Gastrocnemius medialis (tissue), 4 donors: ENCODE results near the gene ENPP1. TPM values are rescaled to one million over a fixed set of nuclear protein-coding genes. Genes with fewer than 3 reads are reported as not detected.
"Not testable (repeated sequence)": the region's sequence is repeated elsewhere in the genome, so short reads cannot be mapped to it uniquely, and the experiment has no call there.

ENCODE experiments used
- ATAC-seq, 2 donors: fragments of 150-250 bp; one replicate each; pipeline ENCODE4 v1.9.1; 2016
- DNase-seq, 2 donors: peaks; one replicate each; pipeline ENCODE4 v3.0.0-alpha.2; 2019
- H3K27ac ChIP-seq, 4 donors: fragments of 200-600 bp; sonication (generic); 1 replicate in 1 of 4; 2 replicates in 3 of 4; pipeline ENCODE4 v1.5.1; 2016 to 2018; ENCODE audit warnings: mild to moderate bottlenecking in 2 of 4, moderate library complexity in 1 of 4
- H3K27me3 ChIP-seq, 3 donors: fragments of 200-600 bp; sonication (generic) in 2 of 3; 1 replicate in 1 of 3; 2 replicates in 2 of 3; pipeline versions ENCODE4 v1.5.1 to v1.6.0; 2016 to 2019; ENCODE audit warnings: mild to moderate bottlenecking in 1 of 3, moderate library complexity in 1 of 3
- H3K36me3 ChIP-seq, 2 donors: fragments of 200-600 bp; sonication (generic) in 1 of 2; one replicate each; pipeline ENCODE4 v1.5.1; 2017 to 2018
- H3K4me1 ChIP-seq, 2 donors: fragments of 200-600 bp; sonication (generic) in 1 of 2; one replicate each; pipeline ENCODE4 v1.5.1; 2016 to 2017; ENCODE audit warnings: mild to moderate bottlenecking in 2 of 2
- H3K4me3 ChIP-seq, 4 donors: fragments of 200-600 bp; sonication (generic) in 3 of 4; 1 replicate in 1 of 4; 2 replicates in 3 of 4; pipeline ENCODE4 v1.5.1; 2016 to 2019; ENCODE audit warnings: mild to moderate bottlenecking in 2 of 4
- H3K9me3 ChIP-seq, 3 donors: fragments of 200-600 bp; sonication (generic) in 2 of 3; 1 replicate in 1 of 3; 2 replicates in 2 of 3; pipeline ENCODE4 v1.5.1; 2016 to 2019
- CTCF ChIP-seq, 5 experiments: fragments of 450-650 bp in 3 of 5; fragments of 200-600 bp in 2 of 5; sonication (generic) in 2 of 5; IDR thresholded peaks in 4 of 5; conservative IDR thresholded peaks in 1 of 5; 1 replicate in 4 of 5; 2 replicates in 1 of 5; pipeline ENCODE4 v1.5.1; 2016 to 2019; ENCODE audit warnings: antibody characterized with exemption in 5 of 5, mild to moderate bottlenecking in 3 of 5, moderate library complexity in 3 of 5
- POLR2A ChIP-seq, 2 donors: fragments of 450-650 bp; IDR thresholded peaks; one replicate each; pipeline ENCODE4 v1.6.1; 2017; ENCODE audit warnings: antibody characterized with exemption in 2 of 2, mild to moderate bottlenecking in 2 of 2, moderate library complexity in 2 of 2
- in situ Hi-C, 4 donors: fragments of 200-750 bp; cut with MboI; loops; one replicate each; pipeline versions ENCODE4 v1.15.0 to v1.8.0; 2017; ENCODE audit warnings: low sequenced_read_pairs in 4 of 4
- intact Hi-C: fragments of 100-400 bp; cut with DNase I; formaldehyde crosslinking; loops from one replicate; pipeline ENCODE4 v1.15.1; 2023; ENCODE audit warnings: low total_unique reads
- total RNA-seq, 4 donors: library from RNA; depleted of rRNA; stranded (reverse); fragments of >200 nt; gene quantifications; one replicate each; pipeline versions ENCODE4 v1.1.0 to v1.2.3, GENCODE V29; 2016

Gene ENPP1
- total RNA-seq, 4 donors from 2014 or later = 3.1 to 5.0 (median 4.0) TPM

- in situ Hi-C loops (no loop called here), intact Hi-C loops (no loop called here)
- no peak for DNase-seq
- Histone ChIP-seq H3K27ac (no peak overlapping the region), H3K36me3 (no peaks in the 10 kb centered on the region), H3K27me3 (no peaks in the 10 kb centered on the region), H3K4me3 (no peak overlapping the region), H3K4me1 (no peaks in the 10 kb centered on the region), H3K9me3 (no peaks in the 10 kb centered on the region)
- TF ChIP-seq CTCF (IDR thresholded peaks at IDR 0.05 in 4 of 5, conservative IDR thresholded peaks at IDR 0.05 in 1 of 5) = no peak
- no peak for TF ChIP-seq POLR2A (IDR thresholded peaks at IDR 0.05)
- ATAC-seq = no peak
Observed at GRCh38 chr6:131858765-131859415, 51.1 kb downstream of the ENPP1 start.

GRCh38 chr6:131859658-131860057 is 51.8 kb downstream of the ENPP1 start:
- not testable (repeated sequence) for H3K27ac ChIP-seq

GRCh38 chr6:131861381-131861780 is 53.6 kb downstream of the ENPP1 start:
- Histone ChIP-seq H3K27me3 (no peaks in the 10 kb centered on the region), H3K4me3 (no peak overlapping the region), H3K27ac (no peak overlapping the region), H3K9me3 (no peaks in the 10 kb centered on the region), H3K4me1 (no peaks in the 10 kb centered on the region), H3K36me3 (peaks cover 0 to 4% of the 10 kb centered on the region in 2 donors)
- DNase-seq (no peak), ATAC-seq (no peak)
- in situ Hi-C loops = no loop called here
- intact Hi-C loops = no loop called here
- TF ChIP-seq POLR2A (IDR thresholded peaks at IDR 0.05) (no peak), CTCF (IDR thresholded peaks at IDR 0.05 in 4 of 5, conservative IDR thresholded peaks at IDR 0.05 in 1 of 5) (no peak)

More at GRCh38 chr6:131859658-131860057, 51.8 kb downstream of the ENPP1 start:
- ATAC-seq, H3K4me1 ChIP-seq, H3K36me3 ChIP-seq, H3K4me3 ChIP-seq, DNase-seq, intact Hi-C loops, H3K9me3 ChIP-seq, in situ Hi-C loops, H3K27me3 ChIP-seq: not testable (repeated sequence)

GRCh38 chr6:131862476-131862875 is 54.7 kb downstream of the ENPP1 start:
- intact Hi-C loops = no loop called here
- DNase-seq (no peak), ATAC-seq (no peak)
- Histone ChIP-seq H3K27ac (no peak overlapping the region), H3K4me1 (no peaks in the 10 kb centered on the region), H3K27me3 (no peaks in the 10 kb centered on the region), H3K4me3 (no peak overlapping the region), H3K36me3 (peaks cover 0 to 4% of the 10 kb centered on the region in 2 donors), H3K9me3 (no peaks in the 10 kb centered on the region)
- in situ Hi-C loops = no loop called here
- TF ChIP-seq POLR2A (IDR thresholded peaks at IDR 0.05) (no peak), CTCF (IDR thresholded peaks at IDR 0.05 in 4 of 5, conservative IDR thresholded peaks at IDR 0.05 in 1 of 5) (no peak)

- H3K9me3 ChIP-seq = no peaks in the 10 kb centered on the region
- no peak overlapping the region for H3K4me3 ChIP-seq
- H3K27me3 ChIP-seq = no peaks in the 10 kb centered on the region
- H3K36me3 ChIP-seq = peaks cover 0 to 4% of the 10 kb centered on the region in 2 donors
- in situ Hi-C loops (no loop called here), intact Hi-C loops (no loop called here)
- ATAC-seq = no peak
- no peak for TF ChIP-seq CTCF (IDR thresholded peaks at IDR 0.05 in 4 of 5, conservative IDR thresholded peaks at IDR 0.05 in 1 of 5)
- no peak for TF ChIP-seq POLR2A (IDR thresholded peaks at IDR 0.05)
- DNase-seq = no peak
- H3K27ac ChIP-seq = no peak overlapping the region
- no peaks in the 10 kb centered on the region for H3K4me1 ChIP-seq
Observed at GRCh38 chr6:131867744-131868143, 59.9 kb downstream of the ENPP1 start.
